ENCODE data around the gene PAM16. TPM values are rescaled to one million over a fixed set of nuclear protein-coding genes. Genes with fewer than 3 reads are reported as not detected.

The PAM16 gene
- total RNA-seq, 2 donors from 2014 or later = 57.7 to 66.2 TPM

DNA sequence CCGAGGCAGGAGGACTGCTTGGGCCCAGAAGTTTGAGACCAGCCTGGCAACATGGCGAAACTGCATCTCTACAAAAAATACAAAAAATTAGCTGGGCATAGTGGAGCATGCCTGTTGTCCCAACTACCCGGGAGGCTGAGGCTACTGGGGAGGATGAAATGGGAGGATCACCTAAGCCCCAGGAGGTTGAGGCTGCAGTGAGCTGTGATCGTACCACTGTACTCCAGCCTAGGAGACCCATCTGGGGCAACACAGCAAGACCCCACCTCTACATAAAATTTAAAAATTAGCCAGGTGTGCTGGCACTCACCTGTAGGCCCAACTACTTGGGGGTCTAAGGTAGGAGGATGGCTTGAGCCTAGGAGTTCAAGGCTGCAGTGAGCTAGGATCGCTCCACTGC, 1.8 kb downstream of the PAM16 start:
- no peaks in the 10 kb centered on the region for H3K4me1 ChIP-seq (ENCODE audit: control insufficient read depth, insufficient read depth, low read length)
- Mint-ChIP-seq H3K36me3 (ENCODE audit: low read depth) (peaks cover 21% of the 10 kb centered on the region), H3K4me1 (peaks cover 2% of the 10 kb centered on the region), H3K4me3 (peak overlapping the region; percentile 92), H3K27ac (no peak overlapping the region), H3K27me3 (ENCODE audit: insufficient read depth) (no peaks in the 10 kb centered on the region), H3K9me3 (peaks cover 6% of the 10 kb centered on the region)
- peak overlapping the region; percentile 92 for H3K4me3 ChIP-seq (ENCODE audit: low read length)
- no peaks in the 10 kb centered on the region for H3K9me3 ChIP-seq (ENCODE audit: control insufficient read depth, low read length)
- WGBS, 2 experiments (ENCODE audit: insufficient coverage in 1 of 2, insufficient read length in 1 of 2) = 93 to 95% methylated on average over 3 to 5 of the region's 5 CpGs
- no peak for DNase-seq
- no peak overlapping the region for H3K9ac ChIP-seq (ENCODE audit: extremely low read depth, low read length, poor library complexity, severe bottlenecking)
- no peaks in the 10 kb centered on the region for H3K27me3 ChIP-seq (ENCODE audit: control insufficient read depth, insufficient read depth, low read length, poor library complexity, severe bottlenecking)
- peaks cover 5% of the 10 kb centered on the region for H3K36me3 ChIP-seq (ENCODE audit: control insufficient read depth, insufficient read depth, low read length)
- TF ChIP-seq, protein P1, sequence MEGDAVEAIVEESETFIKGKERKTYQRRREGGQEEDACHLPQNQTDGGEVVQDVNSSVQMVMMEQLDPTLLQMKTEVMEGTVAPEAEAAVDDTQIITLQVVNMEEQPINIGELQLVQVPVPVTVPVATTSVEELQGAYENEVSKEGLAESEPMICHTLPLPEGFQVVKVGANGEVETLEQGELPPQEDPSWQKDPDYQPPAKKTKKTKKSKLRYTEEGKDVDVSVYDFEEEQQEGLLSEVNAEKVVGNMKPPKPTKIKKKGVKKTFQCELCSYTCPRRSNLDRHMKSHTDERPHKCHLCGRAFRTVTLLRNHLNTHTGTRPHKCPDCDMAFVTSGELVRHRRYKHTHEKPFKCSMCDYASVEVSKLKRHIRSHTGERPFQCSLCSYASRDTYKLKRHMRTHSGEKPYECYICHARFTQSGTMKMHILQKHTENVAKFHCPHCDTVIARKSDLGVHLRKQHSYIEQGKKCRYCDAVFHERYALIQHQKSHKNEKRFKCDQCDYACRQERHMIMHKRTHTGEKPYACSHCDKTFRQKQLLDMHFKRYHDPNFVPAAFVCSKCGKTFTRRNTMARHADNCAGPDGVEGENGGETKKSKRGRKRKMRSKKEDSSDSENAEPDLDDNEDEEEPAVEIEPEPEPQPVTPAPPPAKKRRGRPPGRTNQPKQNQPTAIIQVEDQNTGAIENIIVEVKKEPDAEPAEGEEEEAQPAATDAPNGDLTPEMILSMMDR (conservative IDR thresholded peaks at IDR 0.05) = no peak
- H3K27ac ChIP-seq (ENCODE audit: low read depth, low read length) = no peak overlapping the region

DNA sequence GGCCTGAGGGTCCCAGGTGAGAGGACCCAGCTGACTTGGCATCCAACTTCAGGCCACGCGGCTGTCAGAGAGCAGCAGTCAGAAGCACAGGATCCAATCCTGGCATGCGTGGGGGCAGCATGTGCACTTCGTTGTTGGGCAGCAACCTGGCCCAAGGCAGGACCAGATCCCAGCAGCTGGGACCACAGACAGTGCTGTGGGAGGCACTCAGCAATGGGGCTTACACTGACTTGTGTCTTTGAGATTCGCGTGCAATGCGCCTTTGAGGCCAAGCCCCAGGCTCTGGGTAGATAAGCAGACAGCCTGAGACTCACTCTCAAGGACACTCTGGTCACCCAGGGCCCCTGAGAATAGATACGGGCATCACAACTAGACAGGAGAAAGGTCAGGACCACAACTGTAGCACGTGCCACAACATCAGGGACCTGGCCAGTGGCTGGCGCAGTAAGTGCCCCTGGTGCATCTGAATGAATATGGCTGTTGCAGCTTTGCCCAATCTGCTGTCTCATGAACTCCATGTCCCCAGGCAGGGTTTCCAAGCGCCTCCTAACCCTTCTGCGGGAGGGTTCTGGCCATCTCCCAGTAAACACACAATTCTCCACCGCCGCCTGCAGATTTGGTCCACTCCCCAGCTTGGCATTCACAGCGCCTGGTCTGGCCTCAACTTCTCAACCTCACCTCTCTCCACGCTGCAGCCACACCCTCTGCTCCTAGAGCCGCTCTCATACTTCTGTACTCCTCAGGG, 3.2 kb downstream of the PAM16 start:
- Mint-ChIP-seq H3K36me3 (ENCODE audit: low read depth) (peaks cover 27% of the 10 kb centered on the region), H3K27me3 (ENCODE audit: insufficient read depth) (no peaks in the 10 kb centered on the region), H3K27ac (peak overlapping the region; percentile 16), H3K4me3 (no peak overlapping the region), H3K4me1 (peaks cover 2% of the 10 kb centered on the region), H3K9me3 (peaks cover 10% of the 10 kb centered on the region)
- Histone ChIP-seq H3K27ac (ENCODE audit: low read depth, low read length) (no peak overlapping the region), H3K36me3 (ENCODE audit: control insufficient read depth, insufficient read depth, low read length) (peaks cover 8% of the 10 kb centered on the region), H3K4me3 (ENCODE audit: low read length) (no peak overlapping the region), H3K9me3 (ENCODE audit: control insufficient read depth, low read length) (no peaks in the 10 kb centered on the region), H3K4me1 (ENCODE audit: control insufficient read depth, insufficient read depth, low read length) (no peaks in the 10 kb centered on the region), H3K27me3 (ENCODE audit: control insufficient read depth, insufficient read depth, low read length, poor library complexity, severe bottlenecking) (no peaks in the 10 kb centered on the region), H3K9ac (ENCODE audit: extremely low read depth, low read length, poor library complexity, severe bottlenecking) (no peak overlapping the region)
- no peak for DNase-seq
- WGBS, 2 experiments (ENCODE audit: insufficient coverage in 1 of 2, insufficient read length in 1 of 2) = 91 to 99% methylated on average over 15 to 17 of the region's 17 CpGs
- TF ChIP-seq, protein P1 (conservative IDR thresholded peaks at IDR 0.05) = no peak

DNA sequence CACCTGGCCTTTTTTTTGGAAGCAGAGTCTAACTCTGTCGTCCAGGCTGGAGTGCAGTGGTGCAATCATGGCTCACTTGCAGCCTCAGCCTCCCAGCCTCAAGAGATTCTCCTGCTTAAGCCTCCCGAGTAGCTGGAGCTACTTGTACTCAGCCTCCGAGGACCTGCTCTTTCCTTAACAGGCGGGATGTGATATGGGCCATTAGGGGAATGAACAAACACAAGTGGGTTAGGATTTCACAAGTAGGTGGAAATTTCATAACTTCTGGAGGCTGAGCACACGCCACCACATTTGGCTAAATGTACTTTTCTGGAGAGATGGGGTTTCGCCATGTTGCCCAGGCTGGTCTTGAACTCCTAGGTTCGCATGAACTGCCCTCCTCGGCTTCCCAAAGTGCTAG, 4.1 kb downstream of the PAM16 start:
- WGBS, 2 experiments (ENCODE audit: insufficient coverage in 1 of 2, insufficient read length in 1 of 2) = 92 to 94% methylated on average over 8 of the region's 8 CpGs
- Histone ChIP-seq H3K9me3 (ENCODE audit: control insufficient read depth, low read length) (no peaks in the 10 kb centered on the region), H3K9ac (ENCODE audit: extremely low read depth, low read length, poor library complexity, severe bottlenecking) (no peak overlapping the region), H3K36me3 (ENCODE audit: control insufficient read depth, insufficient read depth, low read length) (peaks cover 8% of the 10 kb centered on the region), H3K4me1 (ENCODE audit: control insufficient read depth, insufficient read depth, low read length) (no peaks in the 10 kb centered on the region), H3K27ac (ENCODE audit: low read depth, low read length) (no peak overlapping the region), H3K27me3 (ENCODE audit: control insufficient read depth, insufficient read depth, low read length, poor library complexity, severe bottlenecking) (no peaks in the 10 kb centered on the region), H3K4me3 (ENCODE audit: low read length) (no peak overlapping the region)
- H3K36me3 Mint-ChIP-seq (ENCODE audit: low read depth) = peaks cover 27% of the 10 kb centered on the region
- no peak overlapping the region for H3K4me3 Mint-ChIP-seq
- peak overlapping the region; percentile 35 for H3K27ac Mint-ChIP-seq
- peaks cover 2% of the 10 kb centered on the region for H3K4me1 Mint-ChIP-seq
- peaks cover 10% of the 10 kb centered on the region for H3K9me3 Mint-ChIP-seq
- no peaks in the 10 kb centered on the region for H3K27me3 Mint-ChIP-seq (ENCODE audit: insufficient read depth)
- TF ChIP-seq, protein P1 (conservative IDR thresholded peaks at IDR 0.05) = no peak
- no peak for DNase-seq

Measured in endodermal cell (in vitro differentiated cells).